ENCODE measurements around the gene ITGA2. TPM values are rescaled to one million over a fixed set of nuclear protein-coding genes. Genes with fewer than 3 reads are reported as not detected.

The ITGA2 gene
- total and polyA plus RNA-seq, 2 experiments from 2014 or later = 2.5 to 10.2 TPM

DNA sequence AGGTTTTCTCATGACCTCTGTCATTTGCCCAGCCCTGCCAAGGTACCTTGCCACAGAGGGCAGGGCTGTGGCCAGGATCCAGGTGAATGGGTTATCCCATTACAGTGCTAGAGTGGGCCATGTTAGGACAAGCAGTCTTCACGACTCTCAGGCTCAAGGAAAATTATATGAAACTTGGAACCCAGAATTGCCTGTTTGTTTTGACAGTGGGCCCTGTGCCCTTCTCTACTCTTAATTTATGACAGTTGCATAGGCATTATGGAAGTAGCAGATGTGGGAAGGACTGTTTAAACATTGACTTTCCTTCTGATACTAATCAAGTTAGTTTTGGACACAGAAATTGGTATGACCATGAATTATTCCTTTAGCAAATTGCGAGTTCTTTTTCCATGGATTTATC is 41.7 kb downstream of the ITGA2 start:
- H3K4me2 ChIP-seq = no peak overlapping the region
- no peak overlapping the region for H3K4me3 ChIP-seq
- H3K27me3 ChIP-seq = no peaks in the 10 kb centered on the region
- no peaks in the 10 kb centered on the region for H4K20me1 ChIP-seq (ENCODE audit: insufficient read depth, poor library complexity, severe bottlenecking)
- H2AFZ ChIP-seq = no peak overlapping the region
- no peaks in the 10 kb centered on the region for H3K79me2 ChIP-seq
- 70% methylated on average over 2 of the region's 2 CpGs for WGBS (ENCODE audit: low lambda C conversion rate, missing lambda C conversion rate)
- TF ChIP-seq EZH2 (IDR thresholded peaks at IDR 0.05; ENCODE audit: borderline replicate concordance) = no peak
- TF ChIP-seq, protein P1, sequence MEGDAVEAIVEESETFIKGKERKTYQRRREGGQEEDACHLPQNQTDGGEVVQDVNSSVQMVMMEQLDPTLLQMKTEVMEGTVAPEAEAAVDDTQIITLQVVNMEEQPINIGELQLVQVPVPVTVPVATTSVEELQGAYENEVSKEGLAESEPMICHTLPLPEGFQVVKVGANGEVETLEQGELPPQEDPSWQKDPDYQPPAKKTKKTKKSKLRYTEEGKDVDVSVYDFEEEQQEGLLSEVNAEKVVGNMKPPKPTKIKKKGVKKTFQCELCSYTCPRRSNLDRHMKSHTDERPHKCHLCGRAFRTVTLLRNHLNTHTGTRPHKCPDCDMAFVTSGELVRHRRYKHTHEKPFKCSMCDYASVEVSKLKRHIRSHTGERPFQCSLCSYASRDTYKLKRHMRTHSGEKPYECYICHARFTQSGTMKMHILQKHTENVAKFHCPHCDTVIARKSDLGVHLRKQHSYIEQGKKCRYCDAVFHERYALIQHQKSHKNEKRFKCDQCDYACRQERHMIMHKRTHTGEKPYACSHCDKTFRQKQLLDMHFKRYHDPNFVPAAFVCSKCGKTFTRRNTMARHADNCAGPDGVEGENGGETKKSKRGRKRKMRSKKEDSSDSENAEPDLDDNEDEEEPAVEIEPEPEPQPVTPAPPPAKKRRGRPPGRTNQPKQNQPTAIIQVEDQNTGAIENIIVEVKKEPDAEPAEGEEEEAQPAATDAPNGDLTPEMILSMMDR (IDR thresholded peaks at IDR 0.05; ENCODE audit: poor library complexity) = no peak
- no peak for TF ChIP-seq EZH2phosphoT487 (IDR thresholded peaks at IDR 0.05; ENCODE audit: low read depth, severe bottlenecking, unreplicated experiment)
- peak overlapping the region; percentile 74 for H3K27ac ChIP-seq
- no peaks in the 10 kb centered on the region for H3K9me3 ChIP-seq (ENCODE audit: low read depth)
- H3K4me1 ChIP-seq (ENCODE audit: insufficient read depth) = peaks cover 18% of the 10 kb centered on the region
- DNase-seq (ENCODE audit: low spot score) = no peak
- H3K9me2 ChIP-seq (replicated peaks; ENCODE audit: insufficient read depth) = no peaks in the 10 kb centered on the region
- no peaks in the 10 kb centered on the region for H3K36me3 ChIP-seq (replicated peaks; ENCODE audit: insufficient read depth, low read depth)

DNA sequence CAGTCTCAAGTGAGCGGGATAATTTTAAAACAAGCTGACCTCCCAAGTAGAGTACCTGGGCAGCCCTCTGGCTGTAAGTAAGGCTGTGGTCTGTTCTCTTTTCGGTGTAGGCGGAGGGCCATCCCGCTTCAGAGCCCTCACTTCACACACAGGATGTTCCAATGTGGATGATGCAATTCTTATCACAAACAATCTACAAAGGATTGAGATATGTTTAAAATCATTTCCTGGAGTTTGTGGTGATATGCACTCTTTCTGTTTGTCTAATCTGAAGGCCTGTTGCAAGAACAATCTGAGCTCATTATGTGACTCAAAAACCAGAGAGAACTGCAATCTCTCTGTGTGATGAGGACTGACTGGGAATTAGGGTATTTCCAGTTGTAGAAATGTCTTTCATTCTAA is 42.5 kb downstream of the ITGA2 start:
- no peaks in the 10 kb centered on the region for H3K79me2 ChIP-seq
- no peak overlapping the region for H3K4me2 ChIP-seq
- WGBS (ENCODE audit: low lambda C conversion rate, missing lambda C conversion rate) = 48% methylated on average over 4 of the region's 4 CpGs
- H4K20me1 ChIP-seq (ENCODE audit: insufficient read depth, poor library complexity, severe bottlenecking) = no peaks in the 10 kb centered on the region
- H2AFZ ChIP-seq = no peak overlapping the region
- no peak overlapping the region for H3K4me3 ChIP-seq
- no peaks in the 10 kb centered on the region for H3K36me3 ChIP-seq (replicated peaks; ENCODE audit: insufficient read depth, low read depth)
- no peaks in the 10 kb centered on the region for H3K27me3 ChIP-seq
- H3K9me2 ChIP-seq (replicated peaks; ENCODE audit: insufficient read depth) = no peaks in the 10 kb centered on the region
- H3K9me3 ChIP-seq (ENCODE audit: low read depth) = no peaks in the 10 kb centered on the region
- H3K27ac ChIP-seq = peak overlapping the region; percentile 74
- peaks cover 18% of the 10 kb centered on the region for H3K4me1 ChIP-seq (ENCODE audit: insufficient read depth)
- DNase-seq (ENCODE audit: low spot score) = no peak
- no peak for TF ChIP-seq EZH2 (IDR thresholded peaks at IDR 0.05; ENCODE audit: borderline replicate concordance)
- no peak for TF ChIP-seq EZH2phosphoT487 (IDR thresholded peaks at IDR 0.05; ENCODE audit: low read depth, severe bottlenecking, unreplicated experiment)
- TF ChIP-seq, protein P1 (IDR thresholded peaks at IDR 0.05; ENCODE audit: poor library complexity) = no peak

- no peak overlapping the region for H2AFZ ChIP-seq
- no peaks in the 10 kb centered on the region for H3K9me2 ChIP-seq (replicated peaks; ENCODE audit: insufficient read depth)
- H3K27ac ChIP-seq = peak overlapping the region; percentile 74
- H3K79me2 ChIP-seq = no peaks in the 10 kb centered on the region
- no peak overlapping the region for H3K4me2 ChIP-seq
- no peaks in the 10 kb centered on the region for H4K20me1 ChIP-seq (ENCODE audit: insufficient read depth, poor library complexity, severe bottlenecking)
- no peaks in the 10 kb centered on the region for H3K9me3 ChIP-seq (ENCODE audit: low read depth)
- no peaks in the 10 kb centered on the region for H3K36me3 ChIP-seq (replicated peaks; ENCODE audit: insufficient read depth, low read depth)
- no peak overlapping the region for H3K4me3 ChIP-seq
- TF ChIP-seq EZH2 (IDR thresholded peaks at IDR 0.05; ENCODE audit: borderline replicate concordance) (no peak), EZH2phosphoT487 (IDR thresholded peaks at IDR 0.05; ENCODE audit: low read depth, severe bottlenecking, unreplicated experiment) (no peak)
- TF ChIP-seq, protein P1 (IDR thresholded peaks at IDR 0.05; ENCODE audit: poor library complexity) = no peak
- DNase-seq (ENCODE audit: low spot score) = no peak
- no peaks in the 10 kb centered on the region for H3K27me3 ChIP-seq
- peaks cover 18% of the 10 kb centered on the region for H3K4me1 ChIP-seq (ENCODE audit: insufficient read depth)
- 43% methylated on average over 2 of the region's 2 CpGs for WGBS (ENCODE audit: low lambda C conversion rate, missing lambda C conversion rate)
These were observed 43.0 kb downstream of the ITGA2 start for GRCh38 chr5:53032188-53032587.

GRCh38 chr5:53034832-53035231 is 45.7 kb downstream of the ITGA2 start:
- DNase-seq (ENCODE audit: low spot score) = no peak
- no peak overlapping the region for H3K27ac ChIP-seq
- H2AFZ ChIP-seq = no peak overlapping the region
- H4K20me1 ChIP-seq (ENCODE audit: insufficient read depth, poor library complexity, severe bottlenecking) = no peaks in the 10 kb centered on the region
- H3K9me3 ChIP-seq (ENCODE audit: low read depth) = no peaks in the 10 kb centered on the region
- no peaks in the 10 kb centered on the region for H3K27me3 ChIP-seq
- H3K4me2 ChIP-seq = no peak overlapping the region
- no peaks in the 10 kb centered on the region for H3K79me2 ChIP-seq
- peaks cover 26% of the 10 kb centered on the region for H3K4me1 ChIP-seq (ENCODE audit: insufficient read depth)
- no peak overlapping the region for H3K4me3 ChIP-seq
- no peak for TF ChIP-seq EZH2 (IDR thresholded peaks at IDR 0.05; ENCODE audit: borderline replicate concordance)
- no peak for TF ChIP-seq EZH2phosphoT487 (IDR thresholded peaks at IDR 0.05; ENCODE audit: low read depth, severe bottlenecking, unreplicated experiment)
- TF ChIP-seq, protein P1 (IDR thresholded peaks at IDR 0.05; ENCODE audit: poor library complexity) = no peak
- no peaks in the 10 kb centered on the region for H3K9me2 ChIP-seq (replicated peaks; ENCODE audit: insufficient read depth)
- no peaks in the 10 kb centered on the region for H3K36me3 ChIP-seq (replicated peaks; ENCODE audit: insufficient read depth, low read depth)
